GM18873 (cell line): Measurements from ENCODE around the gene BIN1.

Experiments
- ATAC-seq: cut with Tn5 transposase; IDR thresholded peaks from one replicate; pipeline ENCODE4 v1.9.1; 2021; ENCODE audit warnings: mild to moderate bottlenecking, moderate library complexity, moderate number of reproducible peaks; ENCODE audit not compliant: unreplicated experiment, low FRiP score

The BIN1 gene

GRCh38 chr2:127008265-127009015 is 98.5 kb downstream of the BIN1 start:
- no peak for ATAC-seq

- ATAC-seq: no peak
Measured at GRCh38 chr2:127007652-127008051, 99.3 kb downstream of the BIN1 start.

- ATAC-seq: no peak
Measured at GRCh38 chr2:127006962-127007361, 100.0 kb downstream of the BIN1 start.

GRCh38 chr2:127004893-127005600 is 101.9 kb downstream of the BIN1 start:
- ATAC-seq: no peak

- no peak for ATAC-seq
Measured at GRCh38 chr2:127003070-127003800, 103.7 kb downstream of the BIN1 start.

- no peak for ATAC-seq
Measured at GRCh38 chr2:127001751-127002150, 105.2 kb downstream of the BIN1 start.

GRCh38 chr2:127000937-127001336 is 106.0 kb downstream of the BIN1 start:
- ATAC-seq: no peak

GRCh38 chr2:127000194-127000593 is 106.8 kb downstream of the BIN1 start:
- no peak for ATAC-seq

- ATAC-seq: no peak
Measured at GRCh38 chr2:126999106-126999756, 107.7 kb downstream of the BIN1 start.

- no peak for ATAC-seq
Measured at GRCh38 chr2:126998486-126998885, 108.5 kb downstream of the BIN1 start.
